ENCODE results near the gene PRSS22.

DNA sequence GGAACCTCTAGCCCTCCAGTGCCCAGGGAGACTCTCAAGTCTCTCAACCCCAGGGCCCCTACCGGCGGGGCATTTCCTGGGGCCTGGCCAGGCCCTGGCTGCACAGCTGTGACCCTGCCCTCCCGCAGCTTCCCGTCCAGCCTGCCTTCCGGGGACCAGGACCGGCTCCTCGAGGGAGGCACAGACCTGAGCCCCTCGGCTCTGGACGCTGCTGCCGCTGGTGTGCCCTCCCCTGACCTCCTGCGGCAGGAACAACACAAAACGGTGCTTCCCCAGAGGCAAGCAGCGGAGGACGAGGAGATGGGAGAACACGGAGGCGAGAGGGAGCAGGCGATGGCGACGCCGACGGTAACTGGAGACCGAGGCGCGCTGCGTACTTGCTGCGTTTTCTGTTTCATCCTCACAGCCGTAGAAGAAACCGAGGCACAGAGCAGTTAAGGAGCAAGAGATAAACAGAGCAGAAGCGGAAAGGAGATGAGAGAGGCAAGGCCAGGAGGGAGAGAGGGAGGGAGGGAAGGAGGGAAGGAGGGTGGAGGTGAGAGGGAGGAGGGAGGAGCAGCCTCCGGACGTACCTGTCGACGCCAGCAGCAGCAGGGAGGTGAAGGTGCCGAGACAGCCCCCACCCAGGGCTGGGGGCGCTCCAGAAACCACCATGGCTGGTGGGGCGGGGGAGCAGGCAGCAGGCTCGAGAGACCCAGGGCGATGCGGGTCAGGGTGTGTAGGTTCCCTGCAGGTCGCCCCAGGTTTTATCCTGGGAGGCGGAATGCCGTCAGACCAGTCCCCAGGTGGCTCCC, at the start of gene PRSS22:
- TF ChIP-seq, protein P1, sequence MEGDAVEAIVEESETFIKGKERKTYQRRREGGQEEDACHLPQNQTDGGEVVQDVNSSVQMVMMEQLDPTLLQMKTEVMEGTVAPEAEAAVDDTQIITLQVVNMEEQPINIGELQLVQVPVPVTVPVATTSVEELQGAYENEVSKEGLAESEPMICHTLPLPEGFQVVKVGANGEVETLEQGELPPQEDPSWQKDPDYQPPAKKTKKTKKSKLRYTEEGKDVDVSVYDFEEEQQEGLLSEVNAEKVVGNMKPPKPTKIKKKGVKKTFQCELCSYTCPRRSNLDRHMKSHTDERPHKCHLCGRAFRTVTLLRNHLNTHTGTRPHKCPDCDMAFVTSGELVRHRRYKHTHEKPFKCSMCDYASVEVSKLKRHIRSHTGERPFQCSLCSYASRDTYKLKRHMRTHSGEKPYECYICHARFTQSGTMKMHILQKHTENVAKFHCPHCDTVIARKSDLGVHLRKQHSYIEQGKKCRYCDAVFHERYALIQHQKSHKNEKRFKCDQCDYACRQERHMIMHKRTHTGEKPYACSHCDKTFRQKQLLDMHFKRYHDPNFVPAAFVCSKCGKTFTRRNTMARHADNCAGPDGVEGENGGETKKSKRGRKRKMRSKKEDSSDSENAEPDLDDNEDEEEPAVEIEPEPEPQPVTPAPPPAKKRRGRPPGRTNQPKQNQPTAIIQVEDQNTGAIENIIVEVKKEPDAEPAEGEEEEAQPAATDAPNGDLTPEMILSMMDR (IDR thresholded peaks at IDR 0.05; ENCODE audit: borderline replicate concordance, extremely low read depth, low read length, poor library complexity, severe bottlenecking), result no peak
- no peak for TF ChIP-seq EZH2 (IDR thresholded peaks at IDR 0.05; ENCODE audit: borderline replicate concordance, low read depth, low read length, severe bottlenecking)

All from DND-41 (cell line).